ENCODE results near the gene WDR19.

DNA sequence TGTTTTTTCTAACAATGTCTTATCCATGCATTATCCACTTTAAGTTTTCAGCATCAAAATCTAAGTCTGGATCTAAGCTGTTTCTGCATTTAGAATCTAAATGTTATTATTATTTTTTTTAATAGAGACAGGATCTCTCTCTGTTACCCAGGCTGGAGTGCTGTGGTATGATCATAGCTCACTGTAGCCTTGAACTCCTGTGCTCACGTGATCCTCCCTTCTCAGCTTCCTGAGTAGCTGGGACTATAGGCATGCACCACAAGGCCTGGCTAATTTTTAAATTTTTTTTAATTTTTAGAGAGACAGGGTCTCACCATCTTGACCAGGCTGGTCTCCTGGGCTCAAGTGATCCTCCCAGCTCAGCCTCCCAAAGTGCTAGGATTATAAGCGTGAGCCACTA lies 52.7 kb downstream of the WDR19 start:
- TF ChIP-seq, protein P1, sequence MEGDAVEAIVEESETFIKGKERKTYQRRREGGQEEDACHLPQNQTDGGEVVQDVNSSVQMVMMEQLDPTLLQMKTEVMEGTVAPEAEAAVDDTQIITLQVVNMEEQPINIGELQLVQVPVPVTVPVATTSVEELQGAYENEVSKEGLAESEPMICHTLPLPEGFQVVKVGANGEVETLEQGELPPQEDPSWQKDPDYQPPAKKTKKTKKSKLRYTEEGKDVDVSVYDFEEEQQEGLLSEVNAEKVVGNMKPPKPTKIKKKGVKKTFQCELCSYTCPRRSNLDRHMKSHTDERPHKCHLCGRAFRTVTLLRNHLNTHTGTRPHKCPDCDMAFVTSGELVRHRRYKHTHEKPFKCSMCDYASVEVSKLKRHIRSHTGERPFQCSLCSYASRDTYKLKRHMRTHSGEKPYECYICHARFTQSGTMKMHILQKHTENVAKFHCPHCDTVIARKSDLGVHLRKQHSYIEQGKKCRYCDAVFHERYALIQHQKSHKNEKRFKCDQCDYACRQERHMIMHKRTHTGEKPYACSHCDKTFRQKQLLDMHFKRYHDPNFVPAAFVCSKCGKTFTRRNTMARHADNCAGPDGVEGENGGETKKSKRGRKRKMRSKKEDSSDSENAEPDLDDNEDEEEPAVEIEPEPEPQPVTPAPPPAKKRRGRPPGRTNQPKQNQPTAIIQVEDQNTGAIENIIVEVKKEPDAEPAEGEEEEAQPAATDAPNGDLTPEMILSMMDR (IDR thresholded peaks at IDR 0.05) = no peak
- no peak for TF ChIP-seq TCF7L2 (IDR thresholded peaks at IDR 0.05; ENCODE audit: low read depth, low read length)
